ENCODE data around the gene CTRL. TPM values are rescaled to one million over a fixed set of nuclear protein-coding genes. Genes with fewer than 3 reads are reported as not detected.

CTRL gene
- total and polyA plus RNA-seq, 5 donors from 2014 or later, result 0.21 to 8.0 (median 1.1) TPM

- Histone ChIP-seq H3K36me3 (ENCODE audit: control insufficient read depth, insufficient read depth, low read length) (peaks cover 10% of the 10 kb centered on the region), H3K4me1 (ENCODE audit: control insufficient read depth, insufficient read depth, low read length, poor library complexity, severe bottlenecking) (no peaks in the 10 kb centered on the region), H3K4me3 (ENCODE audit: low read depth, low read length) (no peak overlapping the region), H3K9me3 (ENCODE audit: control insufficient read depth in 2 of 2, low read length in 2 of 2) (no peaks in the 10 kb centered on the region), H3K27ac (ENCODE audit: insufficient read depth, low read length, poor library complexity, severe bottlenecking) (no peak overlapping the region), H3K27me3 (ENCODE audit: control insufficient read depth, insufficient read depth, low read length) (no peaks in the 10 kb centered on the region)
- H3K27ac Mint-ChIP-seq, result no peak overlapping the region
- no peak overlapping the region for H3K4me3 Mint-ChIP-seq
- DNase-seq, result no peak
- no peaks in the 10 kb centered on the region for H3K27me3 Mint-ChIP-seq
- ATAC-seq (ENCODE audit: low read depth in 2 of 2), result no peak
- peaks cover 16% of the 10 kb centered on the region for H3K36me3 Mint-ChIP-seq
- no peaks in the 10 kb centered on the region for H3K9me3 Mint-ChIP-seq
- peaks cover 0 to 3% (median 0%) of the 10 kb centered on the region in 4 donors for H3K4me1 Mint-ChIP-seq
Measured at GRCh38 chr16:67957622-67958021, 26.0 kb upstream of the CTRL start.

- no peaks in the 10 kb centered on the region for H3K27me3 ChIP-seq (ENCODE audit: control insufficient read depth, insufficient read depth, low read length)
- Mint-ChIP-seq H3K4me3 (no peak overlapping the region), H3K27me3 (no peaks in the 10 kb centered on the region), H3K36me3 (peaks cover 16% of the 10 kb centered on the region), H3K27ac (peak overlapping the region in 1 of 3 donors; percentile 43), H3K9me3 (no peaks in the 10 kb centered on the region), H3K4me1 (peaks cover 0 to 3% (median 0%) of the 10 kb centered on the region in 4 donors)
- H3K9me3 ChIP-seq (ENCODE audit: control insufficient read depth in 2 of 2, low read length in 2 of 2), result no peaks in the 10 kb centered on the region
- no peak overlapping the region for H3K4me3 ChIP-seq (ENCODE audit: low read depth, low read length)
- ATAC-seq (ENCODE audit: low read depth in 2 of 2) (no peak), DNase-seq (no peak)
- H3K36me3 ChIP-seq (ENCODE audit: control insufficient read depth, insufficient read depth, low read length), result peaks cover 8% of the 10 kb centered on the region
- H3K4me1 ChIP-seq (ENCODE audit: control insufficient read depth, insufficient read depth, low read length, poor library complexity, severe bottlenecking), result no peaks in the 10 kb centered on the region
- no peak overlapping the region for H3K27ac ChIP-seq (ENCODE audit: insufficient read depth, low read length, poor library complexity, severe bottlenecking)
Measured at GRCh38 chr16:67954421-67955196, 22.9 kb upstream of the CTRL start.

- H3K9me3 Mint-ChIP-seq, result no peaks in the 10 kb centered on the region
- H3K4me1 Mint-ChIP-seq, result peaks cover 0 to 3% (median 0%) of the 10 kb centered on the region in 4 donors
- ATAC-seq (ENCODE audit: low read depth in 2 of 2) (no peak), DNase-seq (no peak)
- peak overlapping the region in 1 of 3 donors; percentile 49 for H3K27ac Mint-ChIP-seq
- H3K36me3 Mint-ChIP-seq, result peaks cover 16% of the 10 kb centered on the region
- Histone ChIP-seq H3K4me1 (ENCODE audit: control insufficient read depth, insufficient read depth, low read length, poor library complexity, severe bottlenecking) (no peaks in the 10 kb centered on the region), H3K36me3 (ENCODE audit: control insufficient read depth, insufficient read depth, low read length) (peaks cover 8% of the 10 kb centered on the region), H3K4me3 (ENCODE audit: low read depth, low read length) (no peak overlapping the region), H3K9me3 (ENCODE audit: control insufficient read depth in 2 of 2, low read length in 2 of 2) (no peaks in the 10 kb centered on the region), H3K27me3 (ENCODE audit: control insufficient read depth, insufficient read depth, low read length) (no peaks in the 10 kb centered on the region), H3K27ac (ENCODE audit: insufficient read depth, low read length, poor library complexity, severe bottlenecking) (no peak overlapping the region)
- H3K27me3 Mint-ChIP-seq, result no peaks in the 10 kb centered on the region
- no peak overlapping the region for H3K4me3 Mint-ChIP-seq
Measured at GRCh38 chr16:67953641-67954375, 22.1 kb upstream of the CTRL start.

GRCh38 chr16:67951485-67951884 lies 19.8 kb upstream of the CTRL start:
- no peak for DNase-seq
- H3K4me1 Mint-ChIP-seq, result no peaks in the 10 kb centered on the region
- no peaks in the 10 kb centered on the region for H3K4me1 ChIP-seq (ENCODE audit: control insufficient read depth, insufficient read depth, low read length, poor library complexity, severe bottlenecking)
- H3K27ac ChIP-seq (ENCODE audit: insufficient read depth, low read length, poor library complexity, severe bottlenecking), result no peak overlapping the region
- H3K9me3 ChIP-seq (ENCODE audit: control insufficient read depth in 2 of 2, low read length in 2 of 2), result no peaks in the 10 kb centered on the region
- ATAC-seq (ENCODE audit: low read depth in 2 of 2), result no peak
- H3K27me3 ChIP-seq (ENCODE audit: control insufficient read depth, insufficient read depth, low read length), result no peaks in the 10 kb centered on the region
- H3K4me3 Mint-ChIP-seq, result no peak overlapping the region
- H3K36me3 Mint-ChIP-seq, result peaks cover 9% of the 10 kb centered on the region
- no peak overlapping the region for H3K4me3 ChIP-seq (ENCODE audit: low read depth, low read length)
- H3K9me3 Mint-ChIP-seq, result no peaks in the 10 kb centered on the region
- peaks cover 8% of the 10 kb centered on the region for H3K36me3 ChIP-seq (ENCODE audit: control insufficient read depth, insufficient read depth, low read length)
- H3K27me3 Mint-ChIP-seq, result no peaks in the 10 kb centered on the region
- H3K27ac Mint-ChIP-seq, result peak overlapping the region in 1 of 3 donors; percentile 84

DNA sequence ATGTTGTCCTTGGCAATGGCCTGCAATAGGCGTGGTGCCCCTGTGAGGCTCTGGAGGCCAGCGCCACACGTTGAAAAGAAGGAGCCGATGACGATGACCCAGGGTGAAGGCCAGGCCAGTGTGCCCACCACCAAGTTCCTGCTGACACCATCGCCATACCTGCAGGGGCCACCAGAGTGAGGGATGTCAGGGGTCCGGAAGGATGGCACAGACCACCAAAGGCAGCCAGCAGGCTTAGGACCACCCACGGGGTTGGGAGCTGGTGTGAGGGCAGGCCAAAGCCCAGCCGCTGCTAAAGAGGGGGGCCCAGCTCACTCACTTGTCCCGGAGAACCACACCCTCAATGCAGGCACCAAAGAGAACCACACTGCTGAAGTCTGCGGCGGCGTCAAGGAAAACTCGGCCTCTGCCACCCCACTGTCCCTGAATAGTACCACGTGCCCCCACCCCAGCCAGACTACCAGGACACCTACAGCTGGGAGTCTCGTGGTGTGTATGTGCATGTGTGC lies 18.7 kb upstream of the CTRL start:
- no peak overlapping the region for H3K4me3 Mint-ChIP-seq
- Histone ChIP-seq H3K27ac (ENCODE audit: insufficient read depth, low read length, poor library complexity, severe bottlenecking) (no peak overlapping the region), H3K36me3 (ENCODE audit: control insufficient read depth, insufficient read depth, low read length) (peaks cover 14% of the 10 kb centered on the region), H3K4me1 (ENCODE audit: control insufficient read depth, insufficient read depth, low read length, poor library complexity, severe bottlenecking) (no peaks in the 10 kb centered on the region), H3K9me3 (ENCODE audit: control insufficient read depth in 2 of 2, low read length in 2 of 2) (no peaks in the 10 kb centered on the region), H3K27me3 (ENCODE audit: control insufficient read depth, insufficient read depth, low read length) (no peaks in the 10 kb centered on the region), H3K4me3 (ENCODE audit: low read depth, low read length) (no peak overlapping the region)
- no peaks in the 10 kb centered on the region for H3K9me3 Mint-ChIP-seq
- H3K36me3 Mint-ChIP-seq, result peaks cover 9% of the 10 kb centered on the region
- no peaks in the 10 kb centered on the region for H3K27me3 Mint-ChIP-seq
- DNase-seq (no peak), ATAC-seq (ENCODE audit: low read depth in 2 of 2) (no peak)
- H3K4me1 Mint-ChIP-seq, result no peaks in the 10 kb centered on the region
- H3K27ac Mint-ChIP-seq, result peak overlapping the region in 1 of 3 donors; percentile 31

GRCh38 chr16:67949645-67950044 lies 18.0 kb upstream of the CTRL start:
- Histone ChIP-seq H3K27me3 (ENCODE audit: control insufficient read depth, insufficient read depth, low read length) (no peaks in the 10 kb centered on the region), H3K36me3 (ENCODE audit: control insufficient read depth, insufficient read depth, low read length) (peaks cover 14% of the 10 kb centered on the region), H3K9me3 (ENCODE audit: control insufficient read depth in 2 of 2, low read length in 2 of 2) (no peaks in the 10 kb centered on the region), H3K4me3 (ENCODE audit: low read depth, low read length) (no peak overlapping the region), H3K27ac (ENCODE audit: insufficient read depth, low read length, poor library complexity, severe bottlenecking) (no peak overlapping the region), H3K4me1 (ENCODE audit: control insufficient read depth, insufficient read depth, low read length, poor library complexity, severe bottlenecking) (no peaks in the 10 kb centered on the region)
- Mint-ChIP-seq H3K4me3 (no peak overlapping the region), H3K9me3 (no peaks in the 10 kb centered on the region), H3K27ac (no peak overlapping the region), H3K27me3 (no peaks in the 10 kb centered on the region), H3K36me3 (peaks cover 9% of the 10 kb centered on the region), H3K4me1 (no peaks in the 10 kb centered on the region)
- DNase-seq (no peak), ATAC-seq (ENCODE audit: low read depth in 2 of 2) (no peak)

GRCh38 chr16:67948015-67948414 lies 16.4 kb upstream of the CTRL start:
- no peaks in the 10 kb centered on the region for H3K9me3 Mint-ChIP-seq
- DNase-seq, result no peak
- Histone ChIP-seq H3K9me3 (ENCODE audit: control insufficient read depth in 2 of 2, low read length in 2 of 2) (no peaks in the 10 kb centered on the region), H3K4me3 (ENCODE audit: low read depth, low read length) (no peak overlapping the region), H3K36me3 (ENCODE audit: control insufficient read depth, insufficient read depth, low read length) (peaks cover 12% of the 10 kb centered on the region), H3K27ac (ENCODE audit: insufficient read depth, low read length, poor library complexity, severe bottlenecking) (no peak overlapping the region), H3K27me3 (ENCODE audit: control insufficient read depth, insufficient read depth, low read length) (no peaks in the 10 kb centered on the region), H3K4me1 (ENCODE audit: control insufficient read depth, insufficient read depth, low read length, poor library complexity, severe bottlenecking) (no peaks in the 10 kb centered on the region)
- no peaks in the 10 kb centered on the region for H3K27me3 Mint-ChIP-seq
- no peaks in the 10 kb centered on the region for H3K4me1 Mint-ChIP-seq
- H3K27ac Mint-ChIP-seq, result peak overlapping the region in 1 of 3 donors; percentile 52
- no peak overlapping the region for H3K4me3 Mint-ChIP-seq
- peaks cover 5% of the 10 kb centered on the region for H3K36me3 Mint-ChIP-seq
- no peak for ATAC-seq (ENCODE audit: low read depth in 2 of 2)
